Measurements from ENCODE around the gene MEI1. TPM values are rescaled to one million over a fixed set of nuclear protein-coding genes. Genes with fewer than 3 reads are reported as not detected.

MEI1 gene
- total RNA-seq, 1 experiment from 2014 or later = 0.20 TPM

- no peak for TF ChIP-seq CTCF (conservative IDR thresholded peaks at IDR 0.05)
- no peaks in the 10 kb centered on the region for H3K27me3 ChIP-seq (ENCODE audit: insufficient read depth, low read length)
- Mint-ChIP-seq H3K27ac (no peak overlapping the region), H3K4me1 (peaks cover 3 to 5% of the 10 kb centered on the region in 2 experiments; a peak in 3 of 4 replicates), H3K27me3 (ENCODE audit: low read depth) (peaks cover 12% of the 10 kb centered on the region), H3K36me3 (ENCODE audit: insufficient read depth in 1 of 3, low read depth in 3 of 3) (no peaks in the 10 kb centered on the region), H3K4me3 (no peak overlapping the region), H3K9me3 (no peaks in the 10 kb centered on the region)
- no peak overlapping the region for H2BK15ac ChIP-seq (ENCODE audit: low read depth, low read length)
- H2BK20ac ChIP-seq (ENCODE audit: low read depth, low read length, poor library complexity, severe bottlenecking) = no peak overlapping the region
- no peak overlapping the region for H2BK120ac ChIP-seq (ENCODE audit: low read depth, low read length, poor library complexity, severe bottlenecking)
- no peaks in the 10 kb centered on the region for H3K23me2 ChIP-seq (ENCODE audit: insufficient read length, low read depth, low read length, poor library complexity, severe bottlenecking)
- no peak overlapping the region for H4K5ac ChIP-seq (ENCODE audit: insufficient read length, low read depth, low read length)
- H2AFZ ChIP-seq (ENCODE audit: low read length) = no peak overlapping the region
- no peak overlapping the region for H3K4me2 ChIP-seq (ENCODE audit: insufficient read depth, insufficient read length, low read length)
- no peaks in the 10 kb centered on the region for H4K20me1 ChIP-seq (ENCODE audit: control insufficient read depth, insufficient read depth, insufficient read length)
- no peak overlapping the region for H2BK5ac ChIP-seq (ENCODE audit: insufficient read length, low read length)
- no peak overlapping the region for H3T11ph ChIP-seq (ENCODE audit: low read length)
- no peak for DNase-seq
- H3K79me1 ChIP-seq (ENCODE audit: insufficient read depth, low read depth, low read length, poor library complexity, severe bottlenecking) = no peaks in the 10 kb centered on the region
- no peak overlapping the region for H3K14ac ChIP-seq (ENCODE audit: insufficient read depth, low read length)
- H2AK5ac ChIP-seq (ENCODE audit: insufficient read length, low read length) = no peak overlapping the region
- H3K18ac ChIP-seq (ENCODE audit: insufficient read length, low read depth, low read length) = no peak overlapping the region
- no peak overlapping the region for H3K27ac ChIP-seq (ENCODE audit: insufficient read length, low read depth, low read length)
- no peak overlapping the region for H4K91ac ChIP-seq (ENCODE audit: insufficient read length, low read depth, low read length)
- no peaks in the 10 kb centered on the region for H3K9me3 ChIP-seq (ENCODE audit: control insufficient read depth, low read depth, low read length)
- no peak overlapping the region for H3K56ac ChIP-seq (ENCODE audit: insufficient read length, low read depth, low read length)
- H3K79me2 ChIP-seq (ENCODE audit: insufficient read depth, low read length) = no peaks in the 10 kb centered on the region
- no peak overlapping the region for H3K23ac ChIP-seq (ENCODE audit: insufficient read length, low read depth, low read length)
- no peak overlapping the region for H3K4ac ChIP-seq (ENCODE audit: low read depth, low read length)
- H3K9ac ChIP-seq (ENCODE audit: extremely low read depth, insufficient read length, low read length) = no peak overlapping the region
- H3K4me1 ChIP-seq (ENCODE audit: insufficient read depth, low read length) = no peaks in the 10 kb centered on the region; the same call in 1 of the 2 replicates
- H2BK12ac ChIP-seq (ENCODE audit: insufficient read length, low read depth, low read length) = no peak overlapping the region
- H4K8ac ChIP-seq (replicated peaks; ENCODE audit: insufficient read length, low read depth, low read length) = no peak overlapping the region
These were observed 73.3 kb downstream of the MEI1 start for GRCh38 chr22:41772645-41773044.

All from H9 (cell line).